HepG2 (cell line): ENCODE results near the gene CBLC. TPM values are rescaled to one million over a fixed set of nuclear protein-coding genes. Genes with fewer than 3 reads are reported as not detected.
A peak's percentile ranks its signal among the peaks of the same experiment; 100 is the strongest.

ENCODE experiments used
- ARID3A ChIP-seq: IDR thresholded peaks from 2 replicates; pipeline ENCODE4 v1.6.1; 2012; ENCODE audit warnings: low read depth, low read length, improper control_type of control experiment
- CREB1 ChIP-seq, 2 experiments: fragments of 450-650 bp in 1 of 2; IDR thresholded peaks; 2 replicates each; pipeline ENCODE4 v1.6.1; 2016 to 2017; ENCODE audit warnings: control low read depth in 1 of 2, mild to moderate bottlenecking in 1 of 2, missing compliant biosample characterization in 1 of 2, missing genetic modification characterization in 1 of 2
- HHEX ChIP-seq: IDR thresholded peaks from 2 replicates; pipeline ENCODE4 v1.6.1; 2016; ENCODE audit warnings: control low read depth
- HNRNPH1 ChIP-seq: fragments of 200-400 bp; formaldehyde crosslinking; optimal IDR thresholded peaks from 2 replicates; pipeline ENCODE3; 2017; ENCODE audit warnings: mild to moderate bottlenecking, low read depth, low read length
- HOMEZ ChIP-seq: IDR thresholded peaks from 2 replicates; pipeline ENCODE4 v1.6.1; 2016; ENCODE audit warnings: low read depth
- HOXA5 ChIP-seq: sonication (generic); formaldehyde crosslinking; IDR thresholded peaks from 2 replicates; pipeline ENCODE4 v1.4.0; 2020; ENCODE audit warnings: missing genetic modification reagents
- IRX3 ChIP-seq: sonication (generic); formaldehyde crosslinking; IDR thresholded peaks from 2 replicates; pipeline ENCODE4 v1.8.1; 2023; ENCODE audit warnings: mild to moderate bottlenecking, low read depth, missing genetic modification reagents, borderline replicate concordance
- KAT8 ChIP-seq: IDR thresholded peaks from 2 replicates; pipeline ENCODE4 v1.6.1; 2016; ENCODE audit warnings: missing genetic modification reagents, missing compliant biosample characterization
- KDM3A ChIP-seq: IDR thresholded peaks from 2 replicates; pipeline ENCODE4 v1.6.1; 2018; ENCODE audit warnings: low read depth, missing compliant biosample characterization
- KLF6 ChIP-seq: IDR thresholded peaks from 2 replicates; pipeline ENCODE4 v1.8.0; 2016; ENCODE audit warnings: missing biosample characterization, missing genetic modification reagents
- MED13 ChIP-seq: sonication (generic); formaldehyde crosslinking; IDR thresholded peaks from 2 replicates; pipeline ENCODE4 v1.5.0; 2020; ENCODE audit warnings: missing genetic modification reagents
- PAXIP1 ChIP-seq: sonication (generic); formaldehyde crosslinking; conservative IDR thresholded peaks from 2 replicates; pipeline ENCODE4 v1.4.0; 2020; ENCODE audit warnings: mild to moderate bottlenecking, missing genetic modification reagents, moderate library complexity
- TARDBP ChIP-seq: sonication (generic); formaldehyde crosslinking; IDR thresholded peaks from 2 replicates; pipeline ENCODE4 v1.8.0; 2022; ENCODE audit warnings: mild to moderate bottlenecking, missing genetic modification reagents
- TEAD2 ChIP-seq: sonication (generic); formaldehyde crosslinking; IDR thresholded peaks from 2 replicates; pipeline ENCODE4 v1.9.0; 2021; ENCODE audit warnings: missing genetic modification reagents
- ZKSCAN5 ChIP-seq: sonication (generic); formaldehyde crosslinking; IDR thresholded peaks from 2 replicates; pipeline ENCODE4 v1.5.1; 2020; ENCODE audit warnings: mild to moderate bottlenecking, missing genetic modification reagents
- ZNF143 ChIP-seq: sonication (generic); formaldehyde crosslinking; IDR thresholded peaks from 2 replicates; pipeline ENCODE4 v1.4.0; 2020; ENCODE audit warnings: missing genetic modification reagents
- ZNF263 ChIP-seq: sonication (generic); formaldehyde crosslinking; IDR thresholded peaks from 2 replicates; pipeline ENCODE4 v1.4.0; 2020; ENCODE audit warnings: missing genetic modification reagents
- ZNF30 ChIP-seq: sonication (generic); formaldehyde crosslinking; IDR thresholded peaks from 2 replicates; pipeline ENCODE4 v1.5.0; 2020; ENCODE audit warnings: mild to moderate bottlenecking, missing genetic modification reagents
- ZNF558 ChIP-seq: sonication (generic); formaldehyde crosslinking; IDR thresholded peaks from 2 replicates; pipeline ENCODE4 v1.9.0; 2022; ENCODE audit warnings: mild to moderate bottlenecking, missing genetic modification reagents, borderline replicate concordance
- ZNF569 ChIP-seq: sonication (generic); formaldehyde crosslinking; IDR thresholded peaks from 2 replicates; pipeline ENCODE4 v1.5.0; 2020; ENCODE audit warnings: mild to moderate bottlenecking, missing genetic modification reagents, moderate library complexity, borderline replicate concordance
- ZNF773 ChIP-seq: sonication (generic); formaldehyde crosslinking; IDR thresholded peaks from 2 replicates; pipeline ENCODE4 v1.4.0; 2020; ENCODE audit warnings: missing genetic modification reagents, borderline replicate concordance
- polyA plus RNA-seq, 8 experiments: library from polyadenylated mRNA; depleted of rRNA in 3 of 8; stranded (reverse) in 7 of 8; unstranded in 1 of 8; fragments of >200 nt; fragmentation: Illumina TruSeq in 4 of 8; extraction: Trizol in 4 of 8; gene quantifications; 2 replicates each; pipeline versions ENCODE4 v1.2.1 to v1.2.3, GENCODE V29; 2011 to 2016; ENCODE audit warnings: low read depth in 4 of 8, missing spikeins in 1 of 8, mixed read lengths in 1 of 8; ENCODE audit not compliant: insufficient read depth in 1 of 8
- total RNA-seq, 5 experiments: library from RNA; depleted of rRNA; stranded (reverse); fragments of >200 nt; fragmentation: Illumina TruSeq; extraction: Trizol; gene quantifications; 2 replicates each; pipeline ENCODE4 v1.2.3, GENCODE V29; 2016; ENCODE audit warnings: low read depth in 1 of 5

The CBLC gene
- total and polyA plus RNA-seq, 2 of the 13 experiments (the other 11 are each of a cell fraction or from before 2014, with no cell fraction given), result 1.8 to 2.6 TPM

GRCh38 chr19:44807652-44808462 is 30.2 kb downstream of the CBLC start (continued):
- TF ChIP-seq ARID3A, result no peak
- peak; percentile 52; the same call in 1 of the 2 replicates for TF ChIP-seq PAXIP1 (CRISPR knock-in tag)
- no peak for TF ChIP-seq ZNF773
- TF ChIP-seq KAT8 (CRISPR knock-in tag), result peak; percentile 25; the same call in 1 of the 2 replicates
- TF ChIP-seq ZNF30 (CRISPR knock-in tag), result no peak
- TF ChIP-seq ZNF558 (CRISPR knock-in tag), result 0 out of 2 replicates have a peak, but pooled peaks have one; percentile 75
- TF ChIP-seq ZNF263 (CRISPR knock-in tag), result peak; percentile 95
- peak; percentile 69 for TF ChIP-seq KDM3A (CRISPR knock-in tag)
- TF ChIP-seq HOMEZ (CRISPR knock-in tag), result no peak; the same call in 1 of the 2 replicates
- TF ChIP-seq MED13, result 0 out of 2 replicates have a peak, but pooled peaks have one; percentile 62
- no peak for TF ChIP-seq ZNF143 (CRISPR knock-in tag)
- TF ChIP-seq KLF6 (CRISPR knock-in tag), result no peak
- TF ChIP-seq ZNF569 (CRISPR knock-in tag), result no peak
- no peak for TF ChIP-seq ZKSCAN5 (CRISPR knock-in tag)
- TF ChIP-seq HNRNPH1, result no peak
- no peak for TF ChIP-seq TEAD2 (CRISPR knock-in tag)
- TF ChIP-seq IRX3 (CRISPR knock-in tag), result peak; percentile 64; the same call in 1 of the 2 replicates
- peak; percentile 85 for TF ChIP-seq TARDBP
- no peak for TF ChIP-seq CREB1 (IDR thresholded peaks at IDR 0.05)
- no peak for TF ChIP-seq CREB1 (CRISPR knock-in tag; IDR thresholded peaks at IDR 0.05)
- TF ChIP-seq HOXA5, result no peak
- TF ChIP-seq HHEX (CRISPR knock-in tag), result no peak
